Tibial nerve (tissue), 4 donors: Measurements from ENCODE around the gene ALK. TPM values are rescaled to one million over a fixed set of nuclear protein-coding genes. Genes with fewer than 3 reads are reported as not detected.

Source experiments
- DNase-seq, 2 donors: peaks; one replicate each; pipeline ENCODE4 v3.0.0-alpha.2; 2019; ENCODE audit warnings: low spot score in 2 of 2
- H3K27ac ChIP-seq, 4 donors: fragments of 200-600 bp; sonication (generic) in 3 of 4; one replicate each; pipeline ENCODE4 v1.5.1; 2017 to 2019; ENCODE audit warnings: mild to moderate bottlenecking in 1 of 4
- H3K27me3 ChIP-seq, 2 donors: fragments of 200-600 bp; sonication (generic) in 1 of 2; one replicate each; pipeline versions ENCODE4 v1.5.1 to v1.6.0; 2017 to 2019
- H3K36me3 ChIP-seq, 3 donors: fragments of 200-600 bp; sonication (generic); one replicate each; pipeline ENCODE4 v1.5.1; 2018 to 2019
- H3K4me1 ChIP-seq, 4 donors: fragments of 200-600 bp; sonication (generic) in 3 of 4; one replicate each; pipeline ENCODE4 v1.5.1; 2017 to 2019
- H3K4me3 ChIP-seq, 4 donors: fragments of 200-600 bp; sonication (generic) in 3 of 4; one replicate each; pipeline ENCODE4 v1.5.1; 2017 to 2019; ENCODE audit warnings: mild to moderate bottlenecking in 1 of 4, moderate library complexity in 1 of 4
- H3K9me3 ChIP-seq, 4 donors: fragments of 200-600 bp; sonication (generic) in 3 of 4; one replicate each; pipeline ENCODE4 v1.5.1; 2017 to 2019
- EP300 ChIP-seq, 2 donors: sonication (generic); formaldehyde crosslinking; IDR thresholded peaks; one replicate each; pipeline ENCODE4 v1.6.1; 2017; ENCODE audit warnings: antibody characterized with exemption in 2 of 2, mild to moderate bottlenecking in 1 of 2
- POLR2A ChIP-seq, 2 donors: fragments of 450-650 bp; IDR thresholded peaks; one replicate each; pipeline ENCODE4 v1.6.1; 2017; ENCODE audit warnings: antibody characterized with exemption in 2 of 2, mild to moderate bottlenecking in 2 of 2, moderate library complexity in 2 of 2
- WGBS, 2 donors: methylation state at CpG; one replicate each; pipeline ENCODE4 v1.1.5; 2018; 5-methylcytosine and 5-hydroxymethylcytosine counted together
- total RNA-seq, 4 donors: library from RNA; depleted of rRNA; stranded (reverse); fragments of >200 nt; gene quantifications; one replicate each; pipeline ENCODE4 v1.1.0, GENCODE V29; 2016
- TF ChIP-seq, protein P1 (sequence below), 5 experiments: fragments of 200-600 bp in 3 of 5; fragments of 450-650 bp in 2 of 5; sonication (generic) in 3 of 5; IDR thresholded peaks; one replicate each; pipeline ENCODE4 v1.5.1; 2016 to 2019; ENCODE audit warnings: antibody characterized with exemption in 5 of 5, mild to moderate bottlenecking in 3 of 5, moderate library complexity in 2 of 5

ALK gene
- total RNA-seq, 4 donors from 2014 or later, result 0.39 to 4.8 (median 0.66) TPM

GRCh38 chr2:29573612-29574011 is 347.8 kb downstream of the ALK start:
- Histone ChIP-seq H3K27ac (no peak overlapping the region), H3K36me3 (no peaks in the 10 kb centered on the region), H3K9me3 (no peaks in the 10 kb centered on the region), H3K4me1 (no peaks in the 10 kb centered on the region), H3K27me3 (no peaks in the 10 kb centered on the region), H3K4me3 (no peak overlapping the region)
- 86 to 94% methylated on average over 4 of the region's 4 CpGs for WGBS, 2 donors
- no peak for DNase-seq
- TF ChIP-seq, protein P1, sequence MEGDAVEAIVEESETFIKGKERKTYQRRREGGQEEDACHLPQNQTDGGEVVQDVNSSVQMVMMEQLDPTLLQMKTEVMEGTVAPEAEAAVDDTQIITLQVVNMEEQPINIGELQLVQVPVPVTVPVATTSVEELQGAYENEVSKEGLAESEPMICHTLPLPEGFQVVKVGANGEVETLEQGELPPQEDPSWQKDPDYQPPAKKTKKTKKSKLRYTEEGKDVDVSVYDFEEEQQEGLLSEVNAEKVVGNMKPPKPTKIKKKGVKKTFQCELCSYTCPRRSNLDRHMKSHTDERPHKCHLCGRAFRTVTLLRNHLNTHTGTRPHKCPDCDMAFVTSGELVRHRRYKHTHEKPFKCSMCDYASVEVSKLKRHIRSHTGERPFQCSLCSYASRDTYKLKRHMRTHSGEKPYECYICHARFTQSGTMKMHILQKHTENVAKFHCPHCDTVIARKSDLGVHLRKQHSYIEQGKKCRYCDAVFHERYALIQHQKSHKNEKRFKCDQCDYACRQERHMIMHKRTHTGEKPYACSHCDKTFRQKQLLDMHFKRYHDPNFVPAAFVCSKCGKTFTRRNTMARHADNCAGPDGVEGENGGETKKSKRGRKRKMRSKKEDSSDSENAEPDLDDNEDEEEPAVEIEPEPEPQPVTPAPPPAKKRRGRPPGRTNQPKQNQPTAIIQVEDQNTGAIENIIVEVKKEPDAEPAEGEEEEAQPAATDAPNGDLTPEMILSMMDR (IDR thresholded peaks at IDR 0.05), result no peak
- TF ChIP-seq EP300 (IDR thresholded peaks at IDR 0.05) (no peak), POLR2A (IDR thresholded peaks at IDR 0.05) (no peak)

- TF ChIP-seq, protein P1 (IDR thresholded peaks at IDR 0.05), result no peak
- TF ChIP-seq EP300 (IDR thresholded peaks at IDR 0.05) (no peak), POLR2A (IDR thresholded peaks at IDR 0.05) (no peak)
- no peak overlapping the region for H3K4me3 ChIP-seq
- no peak for DNase-seq
- no peaks in the 10 kb centered on the region for H3K36me3 ChIP-seq
- no peak overlapping the region for H3K27ac ChIP-seq
- H3K9me3 ChIP-seq, result no peaks in the 10 kb centered on the region
- WGBS, 2 donors, result 84 to 89% methylated on average over 2 of the region's 2 CpGs
- H3K27me3 ChIP-seq, result no peaks in the 10 kb centered on the region
- no peaks in the 10 kb centered on the region for H3K4me1 ChIP-seq
These were observed 348.2 kb downstream of the ALK start for GRCh38 chr2:29573147-29573546.

DNA sequence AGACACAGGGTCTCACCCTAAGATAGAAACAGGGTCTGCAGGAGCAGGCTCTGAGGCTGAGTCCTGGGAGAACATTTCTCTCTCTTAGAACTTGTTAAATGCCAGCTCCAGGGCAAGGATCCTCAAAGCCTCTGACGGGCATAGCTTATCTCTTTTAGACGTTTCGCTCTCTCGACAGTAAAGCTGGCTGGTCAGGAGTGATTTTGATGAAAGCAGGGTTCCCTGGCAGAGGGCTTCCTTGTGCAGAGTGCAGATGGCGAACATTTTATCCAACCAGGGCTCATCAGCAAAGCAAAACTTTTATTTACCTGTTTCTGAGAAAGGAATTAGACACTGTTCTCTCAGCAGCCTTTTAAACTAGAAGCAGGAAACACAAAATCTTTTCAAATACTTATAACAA is 350.8 kb downstream of the ALK start:
- 72 to 85% methylated on average over 5 of the region's 5 CpGs for WGBS, 2 donors
- Histone ChIP-seq H3K4me1 (no peaks in the 10 kb centered on the region), H3K4me3 (no peak overlapping the region), H3K9me3 (no peaks in the 10 kb centered on the region), H3K27me3 (no peaks in the 10 kb centered on the region), H3K36me3 (no peaks in the 10 kb centered on the region), H3K27ac (no peak overlapping the region)
- no peak for DNase-seq
- TF ChIP-seq EP300 (IDR thresholded peaks at IDR 0.05), result no peak
- TF ChIP-seq, protein P1 (IDR thresholded peaks at IDR 0.05), result no peak
- no peak for TF ChIP-seq POLR2A (IDR thresholded peaks at IDR 0.05)

GRCh38 chr2:29567906-29568520 is 353.4 kb downstream of the ALK start:
- 74 to 79% methylated on average over 6 of the region's 6 CpGs for WGBS, 2 donors
- no peaks in the 10 kb centered on the region for H3K9me3 ChIP-seq
- TF ChIP-seq POLR2A (IDR thresholded peaks at IDR 0.05) (no peak), EP300 (IDR thresholded peaks at IDR 0.05) (no peak)
- TF ChIP-seq, protein P1 (IDR thresholded peaks at IDR 0.05), result no peak

DNA sequence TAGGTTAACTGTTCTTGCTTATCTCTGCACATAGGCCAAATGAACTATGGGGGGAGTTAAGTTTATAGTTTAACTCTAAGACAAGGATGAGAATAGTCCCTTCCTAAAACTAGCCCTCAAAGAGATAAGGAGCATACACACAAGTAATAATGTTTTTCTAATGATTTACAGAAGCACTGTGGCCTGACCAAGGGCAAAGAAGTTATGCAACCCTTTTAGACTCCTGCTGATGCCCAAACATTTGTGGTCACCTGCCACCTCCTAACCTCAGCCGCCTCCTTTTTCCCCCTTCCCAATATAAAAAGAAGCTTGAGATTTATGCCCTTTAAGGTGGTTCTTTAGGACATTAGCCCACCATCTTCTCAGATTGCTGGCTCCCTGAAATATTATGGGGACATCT is 357.7 kb downstream of the ALK start:
- H3K4me1 ChIP-seq, result no peaks in the 10 kb centered on the region
- no peaks in the 10 kb centered on the region for H3K9me3 ChIP-seq
- no peak overlapping the region for H3K4me3 ChIP-seq
- no peaks in the 10 kb centered on the region for H3K27me3 ChIP-seq
- WGBS, 2 donors, result 93 to 100% methylated on average over 1 of the region's 1 CpG
- no peak for TF ChIP-seq EP300 (IDR thresholded peaks at IDR 0.05)
- TF ChIP-seq, protein P1 (IDR thresholded peaks at IDR 0.05), result no peak
- no peak for TF ChIP-seq POLR2A (IDR thresholded peaks at IDR 0.05)
- H3K27ac ChIP-seq, result no peak overlapping the region
- DNase-seq, result no peak
- H3K36me3 ChIP-seq, result no peaks in the 10 kb centered on the region

More at GRCh38 chr2:29567906-29568520, 353.4 kb downstream of the ALK start:
- H3K27ac ChIP-seq, result no peak overlapping the region
- no peaks in the 10 kb centered on the region for H3K27me3 ChIP-seq
- DNase-seq, result no peak
- H3K4me3 ChIP-seq, result no peak overlapping the region
- H3K4me1 ChIP-seq, result no peaks in the 10 kb centered on the region
- no peaks in the 10 kb centered on the region for H3K36me3 ChIP-seq
